Mesangial cell (primary cell): ENCODE data around the gene KITLG. TPM values are rescaled to one million over a fixed set of nuclear protein-coding genes. Genes with fewer than 3 reads are reported as not detected.

ENCODE experiments used
- total RNA-seq: library from RNA; depleted of rRNA; stranded (reverse); fragments of >200 nt; gene quantifications from 2 replicates; pipeline ENCODE4 v1.2.3, GENCODE V29; 2015

Gene KITLG
- 5.5 and 24.3 TPM in 2 replicates for total RNA-seq

DNA sequence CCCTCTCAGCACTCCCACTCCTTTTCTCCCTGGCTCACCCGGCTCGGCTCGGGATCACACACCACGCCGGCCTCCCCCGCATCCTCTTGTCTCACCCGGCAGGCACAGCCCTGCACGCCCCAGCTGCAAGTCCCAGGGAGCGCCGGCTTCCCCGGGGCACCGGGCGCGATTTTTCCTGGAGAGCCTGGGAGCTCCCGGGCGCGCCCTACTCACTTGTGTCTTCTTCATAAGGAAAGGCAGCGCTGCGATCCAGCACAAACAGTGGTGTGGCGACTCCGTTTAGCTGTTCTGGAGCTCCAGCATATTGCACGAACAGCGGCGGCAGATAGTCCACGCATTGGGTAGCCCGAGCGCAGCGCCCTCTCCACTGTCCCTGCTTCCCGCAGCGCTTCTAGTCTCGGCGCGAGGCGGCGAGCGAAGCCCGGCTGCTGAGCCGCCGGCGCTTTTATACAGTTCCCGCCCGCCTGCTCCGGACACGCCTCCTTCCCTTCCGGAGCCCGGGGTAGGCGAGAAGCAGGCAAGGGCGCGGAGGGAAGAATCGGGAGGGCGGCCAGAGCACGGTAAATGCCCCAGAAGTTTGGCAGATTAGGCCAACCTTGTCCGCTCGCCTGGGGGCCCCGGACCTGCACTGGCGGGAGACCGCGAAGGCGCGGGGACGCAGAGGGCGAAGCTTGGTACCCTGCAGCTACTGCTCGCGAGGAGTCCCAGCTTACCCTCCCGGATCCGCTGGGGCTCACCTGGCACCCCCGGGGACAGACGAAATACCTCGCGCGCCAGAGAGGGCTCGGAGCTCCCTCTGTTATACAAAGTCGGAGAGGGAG lies at the start of gene KITLG:
TSS of gene KITLG (minus strand) at position 421 of the 821 bp plus-strand sequence. CDS start at position 228, 193 bp downstream.

